ENCODE data around the gene TCEA3.

GRCh38 chr1:23416964-23417363 is 7.6 kb downstream of the TCEA3 start:
- TF ChIP-seq CTCF (IDR thresholded peaks at IDR 0.05 in 4 of 5, conservative IDR thresholded peaks at IDR 0.05 in 1 of 5) (no peak), POLR2A (IDR thresholded peaks at IDR 0.05) (no peak)

Measured in gastrocnemius medialis (tissue), 4 donors.